ENCODE results near the gene SLC9B1. TPM values are rescaled to one million over a fixed set of nuclear protein-coding genes. Genes with fewer than 3 reads are reported as not detected.

The SLC9B1 gene
- total and polyA plus RNA-seq, 2 of the 13 experiments (the other 11 are each of a cell fraction or from before 2014, with no cell fraction given), result 0.17 to 0.20 TPM

- TF ChIP-seq ZNF280B (CRISPR knock-in tag; IDR thresholded peaks at IDR 0.05; ENCODE audit: borderline replicate concordance), result peak; percentile 92; the same call in 1 of the 2 replicates
- peak; percentile 93 for TF ChIP-seq BORCS8-MEF2B (CRISPR knock-in tag; IDR thresholded peaks at IDR 0.05)
- peak; percentile 82; the same call in 1 of the 2 replicates for TF ChIP-seq CSRNP1 (CRISPR knock-in tag; IDR thresholded peaks at IDR 0.05)
- TF ChIP-seq MLXIP (CRISPR knock-in tag; IDR thresholded peaks at IDR 0.05; ENCODE audit: borderline replicate concordance), result peak; percentile 17
- peak; percentile 86 for TF ChIP-seq SP4 (CRISPR knock-in tag; IDR thresholded peaks at IDR 0.05)
- peak; percentile 98 for TF ChIP-seq KDM5B (CRISPR knock-in tag; IDR thresholded peaks at IDR 0.05; ENCODE audit: borderline replicate concordance)
- TF ChIP-seq KLF15 (CRISPR knock-in tag; IDR thresholded peaks at IDR 0.05; ENCODE audit: borderline replicate concordance), result no peak; the same call in 1 of the 2 replicates
- 0 out of 2 replicates have a peak, but pooled peaks have one; percentile 49 for TF ChIP-seq ZNF879 (CRISPR knock-in tag; IDR thresholded peaks at IDR 0.05)
- peak; percentile 95; the same call in 1 of the 2 replicates for TF ChIP-seq ZNF431 (CRISPR knock-in tag; IDR thresholded peaks at IDR 0.05; ENCODE audit: borderline replicate concordance, low read depth)
- TF ChIP-seq SOX6 (IDR thresholded peaks at IDR 0.05), result no peak
- peak; percentile 50 for TF ChIP-seq SOX6 (CRISPR knock-in tag; IDR thresholded peaks at IDR 0.05)
- TF ChIP-seq YEATS2 (CRISPR knock-in tag; IDR thresholded peaks at IDR 0.05; ENCODE audit: borderline replicate concordance), result peak; percentile 73; the same call in 1 of the 2 replicates
- TF ChIP-seq ZMAT3 (CRISPR knock-in tag; conservative IDR thresholded peaks at IDR 0.05), result peak; percentile 74
- TF ChIP-seq HINFP (CRISPR knock-in tag; IDR thresholded peaks at IDR 0.05; ENCODE audit: low read depth), result peak; percentile 75; the same call in 1 of the 2 replicates
- TF ChIP-seq MTERF4 (CRISPR knock-in tag; IDR thresholded peaks at IDR 0.05), result peak; percentile 94; the same call in 1 of the 2 replicates
- TF ChIP-seq MYNN (CRISPR knock-in tag; IDR thresholded peaks at IDR 0.05; ENCODE audit: low read depth), result no peak
These were observed 150.5 kb downstream of the SLC9B1 start, which contains the start of gene CISD2 (continued) for GRCh38 chr4:102868781-102869568.
